HG03064 (cell line): ENCODE data around the gene FN1.
A peak's percentile ranks its signal among the peaks of the same experiment; 100 is the strongest.
"Not testable (repeated sequence)": the region's sequence is repeated elsewhere in the genome, so short reads cannot be mapped to it uniquely, and the experiment has no call there.

Source experiments
- ATAC-seq: cut with Tn5 transposase; IDR thresholded peaks from one replicate; pipeline ENCODE4 v1.9.1; 2021; ENCODE audit warnings: low read depth; ENCODE audit not compliant: unreplicated experiment

FN1 gene

DNA sequence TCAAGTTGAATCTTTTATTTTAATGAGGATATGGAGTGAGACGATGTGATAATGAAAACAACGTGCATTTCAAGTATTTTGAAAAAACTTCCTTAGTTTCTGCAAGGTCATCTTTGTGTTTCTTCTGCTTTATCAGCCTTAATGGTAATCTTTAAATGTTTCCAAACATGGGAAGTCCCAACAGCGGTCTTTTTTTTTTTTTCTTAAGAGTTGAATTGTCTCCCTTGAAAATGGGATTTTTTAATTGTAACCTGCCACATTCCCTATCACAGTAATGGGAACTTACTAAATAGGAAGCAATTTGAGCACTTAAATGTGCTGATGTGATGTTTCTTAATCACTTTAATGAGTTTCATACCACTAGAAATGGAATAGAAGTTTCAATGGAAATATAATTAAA, 78.2 kb downstream of the FN1 start:
- no peak for ATAC-seq

DNA sequence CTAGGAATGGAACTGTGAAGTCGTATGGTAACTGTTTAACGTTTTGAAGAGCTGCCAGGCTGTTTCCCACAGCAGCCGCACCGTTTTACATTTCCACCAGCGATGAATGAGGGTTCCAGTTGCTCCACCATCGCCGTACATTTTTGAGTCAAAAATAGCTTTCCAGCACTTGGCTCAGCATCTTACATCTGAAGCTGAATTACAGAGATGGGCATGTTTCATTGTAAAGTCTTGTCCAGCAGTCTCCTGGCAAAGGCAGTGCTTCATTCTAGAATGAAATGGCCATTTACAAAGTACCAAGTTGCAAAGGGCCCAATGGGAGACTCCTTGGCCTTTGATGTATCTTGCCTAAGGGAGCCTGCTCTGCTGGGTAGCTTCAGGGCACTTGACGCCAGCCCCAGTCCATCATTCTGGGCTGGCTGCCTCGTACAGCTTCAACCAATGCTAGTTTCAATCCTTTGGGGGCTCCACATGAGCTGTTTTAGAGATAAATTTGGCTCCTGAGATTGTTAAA, 78.9 kb downstream of the FN1 start:
- no peak for ATAC-seq

DNA sequence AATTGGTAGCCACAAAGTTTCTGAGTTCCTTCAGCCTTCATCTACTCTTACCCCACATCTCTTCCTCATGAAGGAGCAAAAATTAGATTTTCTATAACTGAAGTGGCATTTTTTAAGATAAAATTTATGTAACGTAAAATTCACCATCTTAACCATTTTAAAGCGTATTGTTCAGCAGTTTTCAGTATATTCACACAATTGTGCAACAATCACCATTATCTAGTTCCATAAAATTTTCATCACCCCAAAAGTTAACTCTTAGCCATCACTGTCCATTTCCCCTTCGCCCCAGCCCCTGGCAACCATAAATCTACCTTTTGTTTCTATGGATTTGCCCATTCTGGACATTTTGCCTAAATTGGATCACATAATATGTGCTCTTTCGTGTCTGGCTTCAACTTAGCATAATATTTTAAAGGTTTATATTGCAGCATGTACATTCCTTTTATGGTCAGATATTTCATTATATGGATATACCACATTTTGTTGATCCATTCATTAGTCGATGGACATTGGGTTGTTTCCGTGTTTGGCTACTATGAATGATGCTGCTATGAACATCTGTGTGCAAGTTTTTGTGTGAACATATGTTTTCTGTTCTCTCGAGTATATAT, 79.4 kb downstream of the FN1 start:
- no peak for ATAC-seq

DNA sequence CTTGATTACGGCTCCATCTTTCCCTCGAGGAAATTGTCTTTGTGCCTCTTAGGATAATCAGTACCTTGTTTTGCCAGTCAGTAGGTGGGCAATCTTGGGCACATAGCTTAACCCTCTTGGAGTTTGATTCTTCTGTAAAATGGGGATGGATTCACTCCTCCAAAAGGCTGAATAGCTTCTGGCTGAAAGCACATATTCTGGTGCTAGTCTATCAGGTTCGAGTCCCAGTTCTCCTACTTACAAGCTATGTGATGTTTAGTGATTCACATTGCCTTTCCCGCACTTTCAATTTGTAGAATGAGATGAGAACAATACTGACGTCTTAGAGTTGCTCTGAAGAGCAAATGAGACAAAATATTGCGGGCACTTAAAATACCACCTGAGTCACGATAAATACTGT, 80.1 kb downstream of the FN1 start:
- ATAC-seq: no peak

DNA sequence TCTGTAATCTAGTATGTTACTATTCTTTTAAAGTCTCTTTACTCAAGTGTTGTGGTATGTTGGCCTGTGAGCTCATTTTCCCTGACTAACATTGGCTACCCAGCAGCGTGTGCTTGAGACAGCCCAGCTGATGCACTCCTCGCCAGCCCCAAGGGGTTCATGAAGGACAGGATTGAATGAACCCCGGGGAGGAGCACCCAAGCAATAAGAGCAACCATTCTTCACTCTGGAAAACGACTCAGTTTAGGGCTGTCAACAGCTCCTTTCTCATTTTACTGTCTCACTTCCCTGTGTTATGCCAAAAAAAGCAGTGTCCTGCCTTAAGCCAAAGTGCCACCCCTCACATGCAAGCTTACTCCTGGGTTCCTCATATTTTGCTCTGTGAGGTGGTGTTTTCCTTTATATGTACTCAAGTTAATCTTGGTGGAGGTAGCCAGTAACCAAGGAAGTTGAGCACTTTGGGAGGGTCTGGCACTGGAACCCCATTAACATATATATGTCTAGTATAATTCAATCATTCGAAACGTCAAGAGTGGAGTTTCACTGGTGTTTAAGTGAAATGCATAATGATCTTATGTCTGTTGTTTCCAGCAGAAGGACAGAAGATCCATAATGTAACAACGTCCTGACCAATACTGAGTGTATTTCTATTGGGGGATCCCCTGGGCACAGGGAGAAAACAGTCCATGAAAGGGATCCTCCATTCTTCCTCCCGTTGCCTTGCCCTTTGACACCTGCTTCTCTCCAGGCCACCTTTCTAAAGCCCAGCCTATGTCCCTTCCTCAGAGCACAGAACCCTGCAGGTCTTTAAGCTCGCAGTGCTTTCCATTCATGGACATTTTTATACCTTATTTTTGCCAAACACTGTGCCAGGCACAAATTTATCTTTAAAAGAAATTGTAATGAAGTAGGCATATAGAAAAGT, 80.8 kb downstream of the FN1 start:
- ATAC-seq: no peak

DNA sequence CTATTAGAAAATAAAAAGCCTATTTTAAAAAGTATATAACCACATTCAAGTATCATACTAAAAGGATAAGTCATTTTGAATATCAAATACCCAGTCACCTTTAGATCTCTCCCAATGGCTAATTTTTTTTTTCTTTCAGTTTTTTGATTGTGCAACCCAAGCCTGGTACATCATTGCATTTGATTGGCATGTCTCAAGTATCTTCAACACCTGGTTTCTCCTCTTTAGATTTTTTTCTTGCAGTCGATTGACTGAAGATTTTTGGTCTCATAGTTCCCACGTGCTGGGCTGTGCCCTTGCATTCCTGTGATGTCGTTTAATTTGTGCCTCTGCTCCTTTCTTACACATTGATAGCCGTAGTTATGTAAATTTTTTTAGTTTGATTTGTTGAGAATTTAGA, 83.3 kb downstream of the FN1 start:
- ATAC-seq: no peak

DNA sequence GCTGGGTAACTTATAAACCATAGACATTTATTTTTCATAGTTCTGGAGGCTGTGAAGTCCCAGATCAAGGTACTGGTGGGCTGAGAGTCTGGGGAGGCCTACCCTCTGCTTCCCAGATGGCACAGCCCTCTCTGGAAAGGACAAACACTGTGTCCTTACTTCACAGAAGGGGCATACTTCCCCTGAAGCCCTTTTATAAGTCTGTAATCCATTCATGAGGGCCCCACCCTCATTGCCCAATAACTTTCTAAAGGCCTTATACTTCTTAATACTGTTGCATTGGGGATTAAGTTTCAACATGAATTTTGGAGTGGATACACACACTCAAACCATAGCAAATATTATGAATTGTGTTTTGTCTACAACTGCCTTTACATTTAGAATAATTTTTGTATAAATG, 88.0 kb downstream of the FN1 start:
- ATAC-seq: no peak

DNA sequence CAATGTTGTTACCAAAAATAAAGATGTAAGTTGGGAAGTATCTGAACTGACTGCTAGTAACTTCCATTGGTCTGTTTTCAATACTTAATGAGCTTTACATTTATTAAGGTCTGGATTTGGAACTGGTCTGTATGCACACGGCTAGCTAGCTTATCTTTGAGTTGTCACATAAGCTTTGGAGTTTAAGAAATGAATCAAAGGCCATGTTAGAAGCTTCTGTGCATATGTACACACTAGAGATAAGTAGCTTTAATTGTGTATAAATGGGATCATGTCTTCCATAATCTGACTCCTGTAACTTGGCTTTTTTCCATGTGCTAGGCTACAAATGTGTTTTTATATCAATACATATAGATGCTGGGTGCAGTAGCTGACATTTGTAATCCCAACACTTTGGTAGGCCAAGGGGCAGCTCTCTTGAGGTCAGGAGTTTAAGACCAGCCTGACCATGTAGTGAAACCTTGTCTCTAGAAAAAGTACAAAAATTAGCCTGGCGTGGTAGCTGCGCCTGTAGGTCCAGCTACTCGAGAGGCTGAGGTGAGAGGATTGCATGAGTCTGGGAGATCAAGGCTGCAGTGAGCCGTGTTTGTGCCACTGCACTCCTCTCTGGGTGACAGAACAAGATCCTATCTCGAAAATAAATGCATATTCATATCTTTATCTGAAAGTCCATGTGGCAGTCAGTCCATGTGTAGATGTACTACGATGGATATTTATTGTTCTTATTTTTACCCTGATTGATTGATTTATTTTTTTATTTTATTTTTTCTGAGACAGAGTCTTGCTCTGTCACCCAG, 96.8 kb downstream of the FN1 start:
- no peak for ATAC-seq

DNA sequence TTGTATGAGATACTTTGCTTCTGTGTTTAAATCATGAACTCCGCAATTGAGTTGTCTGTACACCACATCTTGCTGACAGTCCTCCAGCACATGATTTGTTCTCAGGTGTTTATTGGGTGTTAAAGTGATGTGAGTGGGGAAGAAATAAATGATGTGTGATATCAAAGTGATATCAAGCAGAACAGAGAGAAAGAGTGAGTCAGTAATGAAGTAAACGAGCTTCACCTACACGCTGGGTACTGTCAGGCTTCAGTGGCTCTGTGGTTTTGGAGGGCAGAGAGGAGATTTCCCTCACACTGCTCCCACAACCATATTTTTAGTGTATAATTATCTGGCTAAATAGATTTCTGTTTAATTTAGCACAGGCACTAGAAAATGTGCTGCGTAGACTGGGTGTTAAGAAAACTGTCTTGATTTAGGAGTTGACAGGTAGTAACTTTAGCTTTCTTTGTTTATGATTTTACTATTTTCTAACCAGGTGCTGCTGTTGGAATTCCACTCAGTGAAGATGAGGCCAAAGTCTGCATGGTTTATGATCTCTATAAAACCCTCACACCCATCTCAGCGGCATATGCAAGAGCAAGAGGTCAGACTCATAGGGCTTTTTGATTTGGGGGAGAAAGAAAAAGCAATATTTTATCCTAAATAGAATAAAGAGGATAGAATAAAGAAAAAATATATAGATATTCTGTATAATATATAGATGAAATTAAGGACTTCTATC, 102.8 kb downstream of the FN1 start:
- peak; percentile 71 for ATAC-seq

DNA sequence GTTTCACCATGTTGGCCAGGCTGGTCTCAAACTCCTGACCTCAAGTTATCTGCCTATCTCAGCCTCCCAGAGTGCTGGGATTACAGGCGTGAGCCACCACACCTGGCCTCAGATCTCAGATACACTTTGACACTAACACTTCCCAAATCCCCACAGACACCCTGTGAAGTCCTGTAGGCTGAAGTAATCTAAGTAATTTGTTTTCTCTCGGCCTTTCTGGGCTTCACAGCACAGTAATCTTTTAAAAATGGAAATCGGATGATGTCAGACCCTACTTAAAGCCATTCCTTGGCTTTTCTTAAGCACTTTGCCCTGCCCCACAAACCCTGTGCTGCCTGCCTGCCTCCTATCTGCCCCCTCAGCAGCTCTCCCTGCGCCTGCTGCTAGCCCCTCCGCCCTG, 107.8 kb downstream of the FN1 start:
- no peak for ATAC-seq

DNA sequence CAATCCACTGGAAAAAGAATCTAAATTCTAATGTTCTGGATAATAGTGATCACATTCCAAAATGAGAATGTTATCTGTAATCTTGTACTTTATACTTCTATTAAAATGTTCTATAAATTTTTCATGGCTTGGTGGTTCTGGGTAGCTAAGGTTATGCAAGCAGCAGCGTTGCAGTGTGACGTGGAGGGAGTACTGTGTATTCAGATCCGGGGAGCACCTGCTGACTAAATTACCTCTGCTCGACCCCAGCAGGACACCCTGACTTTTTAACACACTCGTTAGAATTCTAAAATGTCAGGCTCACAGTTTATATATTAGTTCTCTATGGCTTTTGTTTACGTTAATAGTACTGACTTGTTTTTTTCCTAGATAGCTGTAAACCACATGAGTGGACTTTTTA, 111.1 kb downstream of the FN1 start:
- no peak for ATAC-seq

DNA sequence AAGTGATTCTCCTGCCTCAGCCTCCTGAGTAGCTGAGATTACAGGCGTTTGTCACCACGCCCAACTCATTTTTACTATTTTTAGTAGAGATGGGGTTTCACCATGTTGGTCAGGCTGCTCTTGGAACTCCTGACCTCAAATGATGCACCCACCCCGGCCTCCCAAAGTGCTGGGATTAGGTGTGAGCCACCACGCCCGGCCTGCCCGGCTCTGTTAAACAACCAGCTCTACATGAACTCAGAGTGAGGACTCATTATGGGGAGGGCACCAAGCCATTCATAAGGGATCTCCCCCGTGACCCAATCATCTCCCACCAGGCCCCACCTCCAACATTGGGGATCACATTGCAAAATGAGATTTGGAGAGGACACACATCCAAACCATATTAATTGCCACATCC, 115.2 kb downstream of the FN1 start:
- ATAC-seq: no peak

DNA sequence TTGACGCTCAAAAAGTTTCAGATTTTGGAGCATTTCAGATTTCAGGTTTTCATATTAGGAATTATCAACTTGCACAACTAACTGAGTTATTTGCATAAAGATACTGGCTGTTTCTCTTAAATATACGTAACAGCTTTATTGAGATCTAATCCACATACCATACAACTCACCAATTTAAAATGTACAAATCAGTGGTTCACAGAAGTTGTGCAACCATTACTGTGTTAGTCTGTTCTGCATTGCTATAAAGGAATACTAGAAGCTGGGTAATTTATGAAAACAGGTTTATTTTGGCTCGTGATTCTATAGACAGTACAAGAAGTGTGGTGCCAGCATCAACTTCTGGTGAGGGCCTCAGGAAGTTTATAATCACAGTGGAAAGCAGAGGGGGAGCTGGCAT, 115.8 kb downstream of the FN1 start:
- no peak for ATAC-seq

DNA sequence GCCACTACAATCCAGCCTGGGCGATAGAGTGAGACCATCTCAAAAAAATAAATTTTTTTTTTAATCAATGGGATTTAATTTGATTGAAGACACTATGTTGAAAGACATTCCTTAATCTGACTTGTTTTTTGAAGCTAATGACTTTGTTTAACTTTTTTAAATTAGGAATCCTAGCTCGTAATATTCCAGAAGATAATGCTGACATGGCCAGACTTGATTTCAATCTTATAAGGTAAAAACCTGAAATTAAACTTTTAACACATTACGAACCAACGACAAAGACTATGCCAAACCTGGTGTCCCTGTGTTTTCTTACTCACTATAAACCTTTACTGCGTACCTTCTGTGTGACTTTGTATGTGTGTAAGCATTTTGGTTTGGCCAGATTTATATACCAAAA, 116.4 kb downstream of the FN1 start:
- ATAC-seq: no peak

DNA sequence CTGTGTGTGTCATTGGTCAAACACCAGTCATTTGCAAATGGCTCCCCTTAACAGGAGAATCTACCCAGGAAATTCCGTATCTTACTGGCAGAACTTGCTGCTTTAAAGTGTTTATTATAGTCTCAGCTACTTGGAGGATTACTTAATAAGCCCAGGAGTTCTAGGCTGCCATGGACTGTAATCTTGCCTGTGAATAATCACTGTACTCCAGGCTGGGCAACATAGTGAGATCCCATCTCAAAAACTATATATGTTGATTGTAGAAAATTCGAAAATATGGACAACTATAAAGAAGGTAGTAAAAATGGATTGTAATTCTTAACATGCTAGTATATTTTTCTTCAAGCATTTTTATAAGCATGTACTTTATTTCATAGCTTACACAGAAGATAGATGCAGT, 119.5 kb downstream of the FN1 start:
- ATAC-seq: no peak

DNA sequence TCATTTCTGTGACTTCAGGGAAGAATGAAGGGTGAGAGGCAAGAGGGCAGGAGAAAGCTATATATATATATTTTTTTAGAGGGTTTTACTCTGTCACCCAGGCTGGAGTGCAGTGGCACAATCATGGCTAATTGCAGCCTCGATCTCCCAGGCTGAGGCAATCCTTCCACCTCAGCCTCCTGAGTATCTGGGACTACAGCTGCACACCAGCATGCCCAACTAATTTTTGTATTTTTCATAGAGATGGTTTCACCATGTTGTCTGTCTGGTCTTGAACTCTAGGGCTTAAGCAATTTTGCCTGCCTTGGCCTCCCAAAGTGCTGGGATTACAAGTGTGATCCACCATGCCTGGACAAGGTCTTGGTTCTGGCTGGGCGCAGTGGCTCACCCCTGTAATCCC, 120.6 kb downstream of the FN1 start:
- no peak for ATAC-seq

DNA sequence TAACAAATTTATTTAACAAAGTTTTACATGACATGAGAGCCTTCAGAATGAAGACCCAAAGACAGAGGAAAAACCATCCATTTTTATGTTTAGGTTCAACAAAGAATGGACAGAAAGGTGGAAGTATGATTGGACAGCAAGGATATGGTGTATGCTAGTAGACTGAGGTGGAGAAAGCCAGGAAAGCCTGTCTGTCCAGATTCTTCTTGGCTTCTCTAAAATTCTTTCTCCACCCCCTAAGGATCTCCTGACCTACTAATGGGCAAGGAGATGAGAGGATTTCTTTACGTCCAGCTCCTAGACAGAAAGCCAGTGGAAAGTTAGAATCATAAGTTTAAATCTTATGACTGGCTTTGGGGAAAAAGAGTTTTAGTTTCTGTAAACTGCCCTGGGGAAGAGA, 121.0 kb downstream of the FN1 start:
- ATAC-seq: no peak

DNA sequence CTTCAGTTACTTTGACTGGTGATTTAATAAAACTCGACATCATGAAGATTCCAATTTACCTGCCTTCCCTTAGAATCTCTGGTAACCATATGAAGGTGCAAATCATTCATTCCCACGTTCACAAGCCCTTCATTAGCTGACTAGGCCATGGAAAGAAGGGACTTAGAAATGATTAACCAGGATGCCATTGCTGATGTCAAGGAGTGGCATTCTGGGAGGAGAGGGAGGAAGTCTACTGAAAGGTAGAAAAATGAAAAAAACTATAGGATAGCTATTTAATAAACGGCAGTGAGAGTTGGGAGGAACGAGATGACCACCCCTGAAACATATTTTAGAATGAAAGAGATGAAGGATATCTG, 122.6 kb downstream of the FN1 start:
- no peak for ATAC-seq

DNA sequence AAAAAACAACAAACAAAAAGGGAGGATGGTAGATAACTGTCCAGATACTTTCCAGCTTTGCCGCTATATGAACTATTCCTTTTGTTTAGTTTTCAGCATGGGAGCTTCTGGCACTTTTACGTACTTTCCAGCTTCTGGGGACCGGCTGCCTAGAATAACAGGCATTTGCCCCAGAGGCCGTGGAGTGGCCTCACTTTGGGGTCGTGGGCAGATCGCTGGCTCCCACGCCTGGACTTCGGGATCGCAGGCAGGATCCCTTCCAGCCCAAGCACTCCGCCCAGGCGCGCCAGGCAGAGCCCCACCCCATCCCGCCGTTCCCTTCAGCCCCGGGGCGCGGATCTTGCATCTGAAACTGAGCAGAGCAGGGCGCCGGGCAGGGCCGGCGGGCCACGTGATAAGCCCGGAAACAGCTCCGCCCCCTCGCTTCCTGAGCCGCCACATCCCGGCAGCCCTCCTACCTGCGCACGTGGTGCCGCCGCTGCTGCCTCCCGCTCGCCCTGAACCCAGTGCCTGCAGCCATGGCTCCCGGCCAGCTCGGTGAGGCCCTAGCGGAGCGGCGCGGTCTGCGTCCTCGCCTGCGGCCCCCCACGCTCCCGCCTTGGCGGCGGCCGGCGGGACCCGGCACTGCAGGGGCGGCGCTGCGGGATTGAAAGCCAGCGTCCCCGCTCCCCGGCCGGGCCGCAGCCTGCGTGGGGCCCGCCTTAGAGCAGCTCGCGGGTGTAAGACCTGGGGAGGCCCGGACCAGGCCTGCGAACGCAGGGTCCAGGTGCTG, 124.1 kb downstream of the FN1 start, which contains the start of gene ATIC:
ATIC (plus strand) TSS at position 435 of the 772 bp plus-strand sequence; CDS start at position 519, 84 bp downstream.
- ATAC-seq: peak; percentile 99

DNA sequence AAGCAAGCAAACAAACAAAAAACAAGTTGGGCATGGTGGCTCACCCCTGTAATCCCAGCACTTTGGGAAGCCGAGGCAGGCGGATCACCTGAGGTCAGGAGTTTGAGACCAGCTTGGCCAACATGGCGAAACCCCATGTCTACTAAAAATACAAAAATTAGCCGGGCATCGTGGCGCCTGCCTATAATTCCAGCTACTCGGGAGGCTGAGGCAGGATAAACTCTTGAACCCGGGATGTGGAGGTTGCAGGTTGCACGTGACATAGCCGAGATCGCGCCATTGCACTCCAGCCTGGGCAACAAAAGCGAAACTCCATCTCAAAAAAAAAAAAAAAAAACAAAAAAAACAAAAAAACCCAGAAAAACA, 124.6 kb downstream of the FN1 start:
- not testable (repeated sequence) for ATAC-seq
